Smooth muscle cell of the pulmonary artery (primary cell): ENCODE results near the gene RASGRP3. TPM values are rescaled to one million over a fixed set of nuclear protein-coding genes. Genes with fewer than 3 reads are reported as not detected.

Experiments used
- total RNA-seq: library from RNA; depleted of rRNA; stranded (reverse); fragments of >200 nt; gene quantifications from 2 replicates; pipeline ENCODE4 v1.2.3, GENCODE V29; 2014

Gene RASGRP3, protein sequence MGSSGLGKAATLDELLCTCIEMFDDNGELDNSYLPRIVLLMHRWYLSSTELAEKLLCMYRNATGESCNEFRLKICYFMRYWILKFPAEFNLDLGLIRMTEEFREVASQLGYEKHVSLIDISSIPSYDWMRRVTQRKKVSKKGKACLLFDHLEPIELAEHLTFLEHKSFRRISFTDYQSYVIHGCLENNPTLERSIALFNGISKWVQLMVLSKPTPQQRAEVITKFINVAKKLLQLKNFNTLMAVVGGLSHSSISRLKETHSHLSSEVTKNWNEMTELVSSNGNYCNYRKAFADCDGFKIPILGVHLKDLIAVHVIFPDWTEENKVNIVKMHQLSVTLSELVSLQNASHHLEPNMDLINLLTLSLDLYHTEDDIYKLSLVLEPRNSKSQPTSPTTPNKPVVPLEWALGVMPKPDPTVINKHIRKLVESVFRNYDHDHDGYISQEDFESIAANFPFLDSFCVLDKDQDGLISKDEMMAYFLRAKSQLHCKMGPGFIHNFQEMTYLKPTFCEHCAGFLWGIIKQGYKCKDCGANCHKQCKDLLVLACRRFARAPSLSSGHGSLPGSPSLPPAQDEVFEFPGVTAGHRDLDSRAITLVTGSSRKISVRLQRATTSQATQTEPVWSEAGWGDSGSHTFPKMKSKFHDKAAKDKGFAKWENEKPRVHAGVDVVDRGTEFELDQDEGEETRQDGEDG
- total RNA-seq: 2.1 and 3.0 TPM in 2 replicates

DNA sequence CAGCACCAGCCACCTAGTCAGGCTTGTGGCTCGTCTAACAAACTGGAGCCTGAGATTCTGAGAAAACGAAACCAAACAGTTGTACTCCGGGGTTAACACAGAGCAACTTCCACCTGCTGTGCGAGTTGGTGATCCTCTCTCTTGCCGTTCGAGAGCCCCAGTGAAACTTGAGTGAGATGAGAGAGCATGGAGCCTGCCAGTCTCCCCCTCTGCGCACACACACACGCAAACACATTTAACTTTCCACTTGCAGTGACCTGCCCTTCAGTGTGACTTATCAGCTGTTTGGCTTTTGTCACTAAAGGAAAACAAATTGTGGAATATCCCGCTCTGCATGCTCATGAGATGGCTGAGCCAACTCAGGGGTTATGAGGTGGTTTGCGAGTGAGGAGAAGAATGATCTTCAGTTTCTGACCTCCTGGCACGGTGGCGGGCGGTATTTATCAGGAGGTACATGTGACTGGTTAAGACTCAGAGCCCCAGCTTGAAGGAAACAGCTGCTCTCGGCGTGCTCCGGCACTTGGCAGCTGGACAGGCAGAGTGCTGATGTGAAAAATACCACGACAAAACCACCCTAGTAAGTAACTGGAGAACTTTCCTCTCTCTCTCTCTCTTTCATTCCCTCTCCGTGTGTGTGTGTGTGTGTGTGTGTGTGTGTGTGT is at the start of gene RASGRP3:
Gene RASGRP3 (plus strand): TSS at position 519 of the 662 bp plus-strand sequence. CDS start 38,488 bp downstream, outside the sequence.

DNA sequence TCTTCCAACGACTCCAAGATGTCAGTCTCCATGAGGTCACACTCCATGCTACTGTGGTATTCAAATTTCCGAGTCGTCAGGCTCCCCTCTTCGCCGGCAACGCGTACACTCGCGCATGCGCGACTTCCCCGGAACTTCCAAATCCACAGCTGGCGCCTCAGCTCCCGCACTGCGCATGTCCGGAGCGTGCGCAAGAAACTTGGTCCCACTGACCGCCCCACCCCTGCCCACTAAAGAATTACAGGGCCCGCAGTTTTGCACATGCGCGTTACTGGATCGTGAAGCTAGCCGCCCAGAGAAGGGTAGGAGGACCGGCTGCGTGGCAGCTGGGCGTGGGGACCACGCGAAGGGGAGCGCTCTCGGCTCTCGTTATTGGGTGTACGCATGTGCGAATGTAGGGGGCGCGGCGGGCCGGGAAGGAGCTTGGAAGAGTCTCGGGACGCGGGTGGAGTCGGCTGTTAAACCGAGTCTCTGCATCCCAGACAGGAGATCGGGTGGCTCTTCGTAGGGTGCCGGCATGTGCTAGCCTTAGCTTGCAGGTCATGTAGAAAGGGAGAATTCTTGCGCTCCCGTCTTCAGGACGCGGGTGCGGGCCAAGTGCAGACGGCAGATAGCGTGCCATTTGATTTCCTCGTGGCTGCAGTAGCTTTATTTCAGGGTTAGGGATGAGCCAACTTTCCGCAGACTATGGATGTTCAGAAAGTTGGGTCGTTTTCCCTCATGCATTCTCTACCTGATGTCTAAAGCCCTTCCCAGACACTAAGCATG is 122.9 kb downstream of the RASGRP3 start, which contains the start of gene FAM98A:
Gene FAM98A (minus strand): TSS at position 125 of the 768 bp plus-strand sequence. CDS start 78 bp downstream, at position 47.

Other genes starting within 250 kb of the RASGRP3 start
- gene FAM98A, start 122.7 kb downstream of the RASGRP3 start, total RNA-seq: 61.1 and 65.1 TPM in 2 replicates